Measurements from ENCODE around the gene FAM83B. TPM values are rescaled to one million over a fixed set of nuclear protein-coding genes. Genes with fewer than 3 reads are reported as not detected.

The FAM83B gene
- total and polyA plus RNA-seq, 2 donors (not counting 3 experiments of a cell fraction or from before 2014, with no cell fraction given), result not detected

- ChIA-PET POLR2A (no interaction called here), CTCF (interaction anchor here (0.6 to 1.8 kb wide), 2 partner anchors 131 to 209 kb away, joined by 3 read pairs; no protein-coding TSS in a partner anchor)
- TF ChIP-seq CTCF (IDR thresholded peaks at IDR 0.05; ENCODE audit: extremely low read depth in 1 of 2, insufficient read depth in 1 of 2, low read depth in 1 of 2, low read length in 2 of 2), result no peak
- TF ChIP-seq POLR2A (IDR thresholded peaks at IDR 0.05; ENCODE audit: low read depth, low read length), result no peak
- TF ChIP-seq GATA2 (IDR thresholded peaks at IDR 0.05; ENCODE audit: insufficient read depth, insufficient read length, low read depth, low read length), result no peak
- no peak for TF ChIP-seq MYC (IDR thresholded peaks at IDR 0.05; ENCODE audit: low read depth, low read length)
- no peak for TF ChIP-seq POLR2AphosphoS5 (IDR thresholded peaks at IDR 0.05; ENCODE audit: insufficient read depth, low read depth, low read length)
- TF ChIP-seq EZH2 (IDR thresholded peaks at IDR 0.05; ENCODE audit: borderline replicate concordance, low read depth, low read length, severe bottlenecking), result no peak
- H3K36me3 ChIP-seq (ENCODE audit: control insufficient read depth in 2 of 2, extremely low read depth in 1 of 2, insufficient read depth in 2 of 2, low read length in 2 of 2), result no peaks in the 10 kb centered on the region
- no TSS peak for BruUV-seq (replicated peaks)
- dilution Hi-C loops (cut with MboI; ENCODE audit: extremely low pct_ligation_motif_present, low sequenced_read_pairs), result no loop called here
- intact Hi-C loops (cut with micrococcal nuclease), result no loop called here
- no peak overlapping the region for H3K27ac ChIP-seq (ENCODE audit: insufficient read depth, low read depth, low read length)
- H3K9me1 ChIP-seq (replicated peaks; ENCODE audit: control insufficient read depth, extremely low read depth, insufficient read depth, low read length), result no peaks in the 10 kb centered on the region
- no peak overlapping the region for H3K4me3 ChIP-seq (replicated peaks in 1 of 3; ENCODE audit: insufficient read depth in 1 of 3, low read depth in 1 of 3, low read length in 3 of 3)
- no peaks in the 10 kb centered on the region for H3K79me2 ChIP-seq (ENCODE audit: control insufficient read depth, insufficient read depth, low read length)
- no peaks in the 10 kb centered on the region for H4K20me1 ChIP-seq (replicated peaks; ENCODE audit: control insufficient read depth, extremely low read depth, insufficient read depth, low read length)
- no peak overlapping the region for H2AFZ ChIP-seq (ENCODE audit: low read depth, low read length)
- H3K27me3 ChIP-seq (ENCODE audit: control insufficient read depth in 2 of 2, insufficient read depth in 2 of 2, low read length in 2 of 2), result peaks cover 0 to 2% of the 10 kb centered on the region in 2 experiments
- H3K4me1 ChIP-seq (ENCODE audit: control insufficient read depth, extremely low read depth, insufficient read depth, low read length), result no peaks in the 10 kb centered on the region
- no peaks in the 10 kb centered on the region for H3K9me3 ChIP-seq (replicated peaks; ENCODE audit: control insufficient read depth, insufficient read depth, low read length)
- DNase-seq (ENCODE audit: low read depth, low spot score) (no peak), FAIRE-seq (no peak)
- no peak overlapping the region for H3K4me2 ChIP-seq (ENCODE audit: insufficient read depth, low read length)
- H3K9ac ChIP-seq (replicated peaks; ENCODE audit: extremely low read depth, insufficient read depth, low read length), result no peak overlapping the region
These were observed 86.1 kb downstream of the FAM83B start for GRCh38 chr6:54932622-54933021.

- Histone ChIP-seq H3K9me3 (replicated peaks; ENCODE audit: control insufficient read depth, insufficient read depth, low read length) (no peaks in the 10 kb centered on the region), H3K4me2 (ENCODE audit: insufficient read depth, low read length) (no peak overlapping the region), H3K4me3 (replicated peaks in 1 of 3; ENCODE audit: insufficient read depth in 1 of 3, low read depth in 1 of 3, low read length in 3 of 3) (no peak overlapping the region), H3K27ac (ENCODE audit: insufficient read depth, low read depth, low read length) (no peak overlapping the region), H4K20me1 (replicated peaks; ENCODE audit: control insufficient read depth, extremely low read depth, insufficient read depth, low read length) (no peaks in the 10 kb centered on the region), H3K9me1 (replicated peaks; ENCODE audit: control insufficient read depth, extremely low read depth, insufficient read depth, low read length) (no peaks in the 10 kb centered on the region), H3K4me1 (ENCODE audit: control insufficient read depth, extremely low read depth, insufficient read depth, low read length) (no peaks in the 10 kb centered on the region), H3K36me3 (ENCODE audit: control insufficient read depth in 2 of 2, extremely low read depth in 1 of 2, insufficient read depth in 2 of 2, low read length in 2 of 2) (no peaks in the 10 kb centered on the region), H3K27me3 (ENCODE audit: control insufficient read depth in 2 of 2, insufficient read depth in 2 of 2, low read length in 2 of 2) (no peaks in the 10 kb centered on the region), H2AFZ (ENCODE audit: low read depth, low read length) (no peak overlapping the region), H3K79me2 (ENCODE audit: control insufficient read depth, insufficient read depth, low read length) (no peaks in the 10 kb centered on the region), H3K9ac (replicated peaks; ENCODE audit: extremely low read depth, insufficient read depth, low read length) (no peak overlapping the region)
- ChIA-PET POLR2A (no interaction called here), CTCF (no interaction called here)
- TF ChIP-seq JUN (IDR thresholded peaks at IDR 0.05; ENCODE audit: borderline replicate concordance, insufficient read depth, insufficient read length, low read depth) (no peak), GATA2 (IDR thresholded peaks at IDR 0.05; ENCODE audit: insufficient read depth, insufficient read length, low read depth, low read length) (no peak), EZH2 (IDR thresholded peaks at IDR 0.05; ENCODE audit: borderline replicate concordance, low read depth, low read length, severe bottlenecking) (no peak), CTCF (IDR thresholded peaks at IDR 0.05; ENCODE audit: extremely low read depth in 1 of 2, insufficient read depth in 1 of 2, low read depth in 1 of 2, low read length in 2 of 2) (no peak), POLR2AphosphoS5 (IDR thresholded peaks at IDR 0.05; ENCODE audit: insufficient read depth, low read depth, low read length) (no peak), FOS (IDR thresholded peaks at IDR 0.05; ENCODE audit: borderline replicate concordance, insufficient read depth, low read length) (no peak), MAX (IDR thresholded peaks at IDR 0.05; ENCODE audit: insufficient read depth, insufficient read length) (no peak), POLR2A (IDR thresholded peaks at IDR 0.05; ENCODE audit: low read depth, low read length) (no peak), MYC (IDR thresholded peaks at IDR 0.05; ENCODE audit: low read depth, low read length) (no peak)
- no TSS peak for BruUV-seq (replicated peaks)
- dilution Hi-C loops (cut with MboI; ENCODE audit: extremely low pct_ligation_motif_present, low sequenced_read_pairs) (no loop called here), intact Hi-C loops (cut with micrococcal nuclease) (no loop called here)
- DNase-seq (ENCODE audit: low read depth, low spot score) (no peak), FAIRE-seq (no peak)
These were observed 89.2 kb downstream of the FAM83B start for GRCh38 chr6:54935739-54936138.

Data from endothelial cell of umbilical vein (primary cell).